GM18861 (cell line): Measurements from ENCODE around the gene MAP2.
A peak's percentile ranks its signal among the peaks of the same experiment; 100 is the strongest.

Source experiments
- ATAC-seq: cut with Tn5 transposase; IDR thresholded peaks from one replicate; pipeline ENCODE4 v1.9.1; 2021; ENCODE audit not compliant: unreplicated experiment

MAP2 gene

DNA sequence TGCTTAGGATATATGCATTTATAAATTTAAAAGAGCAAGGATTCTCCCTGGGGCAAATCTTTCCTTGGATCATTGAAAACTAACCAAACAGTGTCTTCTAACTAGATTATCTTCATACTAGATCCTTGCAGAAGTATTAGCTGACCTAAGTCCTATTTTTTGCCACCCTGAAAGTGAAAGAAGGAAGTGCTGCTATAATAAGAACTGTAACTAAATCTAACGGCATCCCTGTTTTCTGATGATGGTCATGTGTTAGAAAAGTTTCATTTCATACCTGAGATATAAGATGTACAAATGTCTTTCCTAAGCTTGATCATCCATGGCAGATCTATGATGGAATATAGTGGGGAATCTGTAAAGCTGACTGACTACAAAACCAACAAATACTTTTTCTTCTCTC is 102.7 kb downstream of the MAP2 start:
- peak; percentile 34 for ATAC-seq

DNA sequence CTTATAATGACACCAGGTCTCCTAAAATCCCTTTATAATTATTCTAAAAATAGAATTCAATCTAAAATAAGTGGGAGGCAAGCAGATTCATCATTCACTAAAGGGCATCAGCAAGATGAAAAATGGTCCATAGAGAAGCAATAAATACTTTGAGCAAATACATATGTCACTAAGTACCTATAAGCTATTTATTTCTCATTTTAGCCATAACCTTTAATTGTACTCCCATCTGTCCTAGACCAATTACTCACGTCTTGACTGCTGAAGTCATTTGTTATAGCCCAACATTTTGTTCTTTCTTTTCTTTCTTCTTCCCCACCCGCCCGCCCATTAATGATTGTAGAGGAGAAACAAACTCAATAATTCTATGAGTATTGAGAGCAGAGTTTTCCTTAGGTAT is 105.7 kb downstream of the MAP2 start:
- ATAC-seq = no peak

DNA sequence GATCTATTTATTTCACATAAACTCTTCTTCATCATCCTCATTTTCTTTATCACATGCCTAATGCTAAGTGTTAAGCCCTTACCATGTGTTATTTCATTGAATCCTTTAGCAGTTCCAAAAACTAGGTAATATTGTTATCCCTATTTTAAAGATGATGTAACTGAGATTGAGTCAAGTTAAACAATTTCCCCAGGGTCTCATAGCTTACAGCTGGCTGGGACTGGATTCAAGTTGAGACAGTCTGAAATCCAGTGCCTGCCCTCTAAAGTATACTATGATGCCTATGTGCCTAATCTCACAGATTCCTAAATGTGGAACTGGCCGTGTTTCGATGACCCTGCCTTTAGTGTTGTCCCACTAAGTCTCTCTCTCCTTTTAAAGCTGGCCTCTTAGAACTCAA is 108.5 kb downstream of the MAP2 start:
- ATAC-seq = no peak

DNA sequence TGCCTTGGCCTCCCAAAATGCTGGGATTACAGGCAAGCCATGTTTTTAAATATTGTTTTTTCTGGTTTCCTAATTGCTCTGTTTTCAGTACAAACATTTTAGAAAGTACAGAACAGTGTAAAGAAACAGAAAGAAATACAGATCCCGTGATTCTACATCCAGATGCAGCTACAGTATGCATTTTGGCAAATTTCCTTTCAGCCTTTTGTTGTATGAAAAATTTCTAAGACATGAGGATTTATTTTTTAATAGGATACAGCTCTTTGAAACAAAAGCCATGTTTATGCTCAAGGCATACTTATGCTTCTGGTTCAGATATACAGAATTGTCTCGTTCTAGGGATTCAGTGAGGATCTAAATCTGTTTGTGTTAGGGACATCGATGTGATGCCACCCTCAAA is 109.5 kb downstream of the MAP2 start:
- ATAC-seq = no peak

DNA sequence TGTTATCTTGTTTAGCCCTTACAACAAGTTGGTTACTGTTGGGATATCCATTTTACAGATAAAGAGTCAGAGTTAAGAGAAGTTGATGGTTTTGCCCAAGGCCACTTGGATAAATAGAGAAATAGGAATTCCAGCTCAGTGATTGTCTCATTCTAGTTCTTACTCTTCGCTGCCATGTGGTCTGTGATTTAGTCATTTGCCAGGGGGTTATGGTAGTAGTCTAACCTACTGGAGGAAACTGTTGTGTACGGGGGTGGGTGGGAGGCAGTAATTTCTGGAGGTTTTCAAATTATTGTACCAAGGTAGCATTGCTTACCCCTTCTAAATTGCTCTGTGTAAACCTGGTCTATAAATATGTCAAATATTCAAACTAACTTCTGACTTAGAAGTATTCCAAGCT is 110.4 kb downstream of the MAP2 start:
- no peak for ATAC-seq

DNA sequence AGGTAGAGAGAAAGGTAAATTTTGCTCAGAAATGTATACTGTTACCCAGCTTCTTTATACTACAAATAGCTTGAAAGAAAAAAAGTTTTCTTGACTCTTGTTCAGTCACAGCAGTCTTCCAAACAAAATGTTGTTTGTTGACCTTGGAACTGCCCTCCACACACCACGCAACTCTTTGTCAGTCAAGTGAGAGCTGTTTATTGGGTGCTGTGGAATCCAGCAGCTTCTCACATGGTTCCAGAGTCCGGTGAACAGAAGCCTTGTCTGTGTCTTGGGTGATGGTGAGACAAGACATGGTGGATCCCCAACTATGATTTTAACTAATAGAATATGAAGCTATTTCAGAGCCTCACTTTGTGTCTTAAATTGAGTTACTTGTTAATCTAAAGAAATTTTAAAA is 112.5 kb downstream of the MAP2 start:
- ATAC-seq = no peak

DNA sequence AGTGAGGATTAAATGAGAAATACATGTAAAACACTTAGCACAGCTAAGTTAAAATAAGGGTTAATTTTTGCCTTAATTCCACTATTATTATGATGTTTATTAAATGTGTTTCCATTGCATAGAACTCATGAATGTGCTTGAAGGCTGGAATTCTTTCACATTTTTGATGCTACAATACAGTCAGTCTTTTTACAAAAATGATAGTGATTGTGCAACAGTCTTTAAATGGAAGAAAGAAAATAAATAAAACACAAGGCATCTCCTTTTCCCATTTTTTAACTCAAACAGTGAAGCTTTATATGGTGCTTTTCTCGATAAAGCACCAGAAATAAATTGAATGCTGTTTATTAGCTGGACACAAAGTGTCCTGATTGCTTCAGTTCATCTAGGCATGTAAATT is 123.9 kb downstream of the MAP2 start:
- ATAC-seq = no peak

DNA sequence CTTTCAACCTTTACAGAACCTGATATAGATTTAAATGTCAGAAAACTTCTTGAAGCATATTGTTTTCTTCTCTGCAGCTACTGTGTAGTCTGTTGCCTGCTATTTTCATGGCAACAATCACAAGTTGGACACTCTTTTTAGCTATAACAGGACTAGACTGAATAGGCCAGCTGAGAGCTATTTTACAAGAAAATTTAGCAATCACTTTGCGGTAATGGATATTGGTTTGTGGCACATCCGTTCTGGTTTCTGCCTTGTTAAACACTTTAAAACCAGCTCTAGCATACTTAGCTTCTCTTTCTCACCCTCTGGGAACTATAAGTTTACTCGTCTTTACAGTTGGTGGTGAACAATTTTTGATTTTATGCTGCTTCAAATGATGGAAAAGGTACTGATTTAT is 125.7 kb downstream of the MAP2 start:
- no peak for ATAC-seq

DNA sequence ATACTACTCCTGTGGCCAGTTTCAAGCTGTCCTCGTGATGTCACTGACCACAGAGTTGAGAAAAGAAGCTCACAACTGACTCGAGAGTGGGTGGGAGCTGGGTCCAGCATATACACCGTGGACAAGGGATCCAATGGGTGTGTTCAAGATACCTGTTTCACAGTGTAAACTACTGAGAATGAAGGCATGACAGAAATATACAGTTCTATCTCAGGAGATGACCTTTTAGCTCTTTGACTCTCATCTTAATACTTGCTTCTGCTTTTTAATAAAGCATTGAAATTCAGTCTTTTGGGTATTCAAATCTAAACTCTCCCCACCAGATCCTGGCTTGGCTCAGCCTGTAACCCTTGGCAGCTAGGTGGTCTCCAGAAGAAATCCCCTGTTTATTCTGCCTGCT is 130.1 kb downstream of the MAP2 start:
- no peak for ATAC-seq

DNA sequence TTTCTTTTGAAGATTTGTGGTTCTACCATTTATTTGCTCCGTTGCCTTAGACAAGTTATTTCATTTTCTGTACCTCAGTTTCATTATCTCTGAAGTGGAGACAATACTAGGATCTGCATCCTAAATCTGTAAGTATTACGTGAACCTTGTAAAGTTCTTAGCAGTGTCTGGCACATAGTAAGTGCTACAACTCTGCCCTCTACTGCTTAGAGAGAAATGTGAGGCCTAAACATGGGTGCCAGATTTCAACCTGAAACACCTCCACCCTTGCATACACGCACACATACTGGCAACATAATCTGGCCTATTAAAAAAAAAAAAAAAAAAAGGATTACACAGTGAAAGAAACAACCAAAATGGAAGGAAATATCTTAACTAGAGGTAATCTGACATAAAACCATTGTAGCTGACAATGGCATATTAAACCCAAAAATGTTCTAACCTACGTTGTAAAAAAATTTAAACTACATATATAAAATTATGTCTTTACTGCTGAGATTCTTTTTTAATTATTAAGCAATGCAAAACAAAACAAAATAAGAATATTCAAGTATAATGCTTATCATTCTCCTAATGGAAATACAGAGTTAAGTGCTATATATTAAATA is 132.6 kb downstream of the MAP2 start:
- ATAC-seq = peak; percentile 72

DNA sequence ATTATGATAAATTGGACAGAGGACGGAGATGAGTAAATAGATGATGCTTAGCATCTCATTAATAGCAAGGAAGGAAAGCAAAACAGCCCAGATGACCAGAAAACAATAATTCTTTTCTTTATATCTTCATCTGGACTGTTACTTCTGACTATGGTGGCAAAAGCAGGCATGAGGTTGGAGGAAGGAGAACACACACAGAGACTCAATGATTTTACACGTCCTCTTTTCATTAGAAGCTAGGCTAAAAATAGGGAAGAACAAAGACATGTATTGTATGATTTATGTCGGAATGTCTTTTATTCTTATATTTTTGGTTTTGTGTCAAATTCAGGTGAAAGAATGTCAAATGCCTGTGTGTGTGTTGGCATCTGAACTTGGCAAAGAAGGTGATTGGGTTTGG is 137.1 kb downstream of the MAP2 start:
- ATAC-seq = no peak

DNA sequence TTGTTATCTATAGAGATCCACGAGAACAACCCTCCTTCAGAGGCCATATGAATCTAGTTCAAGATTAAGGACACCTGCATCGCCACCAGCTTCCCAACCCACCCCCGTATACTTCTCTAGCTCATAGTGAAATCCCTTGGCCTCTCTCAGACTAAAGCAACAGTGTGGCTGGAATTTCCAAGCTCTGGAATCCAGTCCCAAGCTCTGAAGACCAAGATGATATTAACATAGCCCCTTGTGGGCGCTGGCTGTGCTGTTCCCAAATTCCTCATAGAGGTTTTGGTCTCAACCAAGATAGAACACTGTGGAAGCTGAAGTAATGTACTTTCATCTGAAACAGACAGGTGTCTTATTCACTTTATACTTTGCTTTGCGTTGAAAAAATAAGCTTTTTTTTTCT is 139.6 kb downstream of the MAP2 start:
- ATAC-seq = no peak

DNA sequence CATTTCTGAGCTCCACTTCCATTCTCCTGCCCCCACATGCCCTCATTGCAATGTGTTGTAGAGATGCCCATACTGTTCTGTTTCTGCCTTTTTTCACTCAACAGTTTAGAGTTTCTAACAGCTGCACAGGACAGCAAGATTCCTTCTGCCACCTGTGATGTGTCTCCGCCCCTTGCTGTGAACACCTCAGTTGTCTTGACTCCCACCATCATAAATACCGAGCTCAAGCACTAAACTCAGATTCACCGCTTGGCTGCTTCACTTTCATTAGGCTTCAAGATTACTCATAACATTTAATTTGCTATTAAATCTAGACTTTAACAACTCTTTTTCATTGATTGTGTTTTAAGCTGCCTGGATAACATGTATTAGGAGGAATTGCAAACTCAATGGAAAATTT is 141.0 kb downstream of the MAP2 start:
- no peak for ATAC-seq

DNA sequence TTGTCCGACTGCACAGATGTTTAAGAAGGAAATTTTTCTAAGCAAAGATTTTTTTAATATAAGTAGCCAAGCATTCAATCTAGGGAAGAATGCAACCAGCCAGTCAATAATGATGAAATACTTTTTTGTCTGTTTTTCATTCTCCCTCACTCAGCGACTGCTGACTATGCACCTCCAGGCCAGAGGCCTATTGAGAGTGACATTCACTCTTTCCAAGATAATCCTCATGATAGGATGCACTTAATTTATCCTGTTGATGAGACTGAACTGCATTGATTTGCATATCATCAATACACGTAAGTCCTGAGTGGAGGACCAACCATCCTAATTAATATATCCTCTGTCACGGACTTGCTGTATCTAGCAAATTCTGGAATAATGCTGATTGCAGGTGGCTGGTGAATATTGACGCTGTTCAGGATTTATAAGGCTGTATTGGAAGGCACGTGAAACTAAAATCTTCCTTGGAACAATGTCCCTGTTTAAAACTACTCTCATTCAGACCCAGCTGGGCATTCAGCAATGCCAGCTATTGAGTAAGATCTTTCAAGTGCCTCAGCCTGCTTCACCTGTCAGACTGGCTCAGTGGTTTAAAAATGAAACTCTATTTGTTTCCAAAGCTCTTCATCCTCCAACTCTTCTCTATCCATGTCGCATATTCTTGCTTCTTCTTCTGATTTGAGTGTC is 142.2 kb downstream of the MAP2 start:
- no peak for ATAC-seq

DNA sequence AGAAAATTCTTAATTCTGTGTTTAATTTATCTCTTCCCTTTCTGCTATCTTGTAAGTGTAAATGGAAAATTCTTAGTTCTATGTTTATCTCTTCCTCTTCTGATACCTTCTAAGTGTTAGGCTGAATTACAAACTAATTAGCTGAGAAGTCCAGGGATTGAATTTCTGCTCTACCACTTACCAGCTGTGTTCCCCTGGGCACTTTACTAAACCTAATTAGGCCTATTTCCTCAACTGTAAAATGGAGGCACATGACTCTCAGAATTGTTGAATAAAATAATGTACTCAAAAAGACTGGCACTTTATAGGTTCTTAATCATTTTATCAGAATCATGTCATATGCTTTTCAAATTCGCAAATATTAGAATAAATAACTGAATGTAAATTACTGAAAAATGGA is 146.3 kb downstream of the MAP2 start:
- no peak for ATAC-seq

DNA sequence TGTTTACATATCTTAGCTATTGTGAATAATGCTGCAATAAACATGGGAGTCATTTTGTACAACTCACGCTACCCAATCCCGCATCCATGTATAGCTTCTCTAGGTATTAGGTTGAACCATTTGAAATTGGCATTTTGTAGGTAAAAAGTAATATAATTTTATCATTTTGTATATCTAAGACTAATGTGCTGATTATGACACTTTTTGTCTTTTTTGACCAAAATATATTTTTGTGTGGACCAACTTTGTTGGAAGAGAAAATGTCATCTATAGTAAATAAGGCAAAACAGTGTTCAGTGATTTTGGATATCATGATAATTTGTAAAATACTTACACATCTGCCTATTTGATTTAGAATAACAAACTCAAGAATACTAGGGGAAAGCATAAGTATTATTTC is 150.7 kb downstream of the MAP2 start:
- ATAC-seq = no peak

DNA sequence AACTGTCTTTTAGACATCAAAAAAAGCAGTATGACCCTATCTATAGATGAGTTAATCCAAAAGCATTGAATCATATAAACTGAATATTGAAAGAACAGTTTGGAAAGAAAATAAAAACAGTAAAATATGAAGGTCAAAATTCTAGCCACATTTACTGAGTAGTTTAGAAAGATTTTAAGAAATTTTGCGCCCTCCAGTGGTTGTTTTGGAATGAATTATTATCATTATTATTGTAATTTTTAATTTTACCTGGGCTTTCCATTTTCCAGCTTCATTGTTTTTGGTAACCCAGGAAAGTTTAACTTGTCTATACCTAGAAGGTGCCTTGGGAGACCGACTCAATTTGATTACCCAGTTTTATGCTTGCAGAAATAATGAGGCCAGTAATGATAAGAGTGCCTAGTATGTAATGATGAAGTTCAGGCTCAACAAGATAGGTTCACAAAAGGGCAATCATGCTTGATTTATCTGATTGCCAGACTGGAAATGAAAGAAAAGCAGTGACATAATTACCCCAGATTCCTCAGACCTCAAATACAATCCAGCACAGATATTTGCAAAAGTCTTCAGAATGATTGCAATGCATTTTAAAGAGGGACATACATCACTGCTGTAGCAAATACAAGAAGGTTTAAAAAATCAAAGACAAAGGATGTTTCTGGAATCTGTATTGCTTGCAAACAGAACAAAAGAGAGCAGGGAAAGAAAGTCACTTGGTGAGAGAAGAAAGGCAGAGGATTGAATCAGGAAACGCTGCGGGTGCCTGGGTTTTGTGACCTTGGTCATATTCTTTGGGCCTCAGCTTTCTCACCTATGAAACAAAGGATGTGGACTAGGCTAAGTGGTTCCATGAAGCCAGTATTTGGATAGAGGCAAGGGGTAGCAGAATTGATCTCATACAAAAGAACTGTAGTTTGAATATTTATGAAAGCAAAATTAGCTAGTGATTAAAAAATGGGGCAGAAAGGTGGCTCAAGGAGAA is 153.8 kb downstream of the MAP2 start:
- ATAC-seq = no peak

DNA sequence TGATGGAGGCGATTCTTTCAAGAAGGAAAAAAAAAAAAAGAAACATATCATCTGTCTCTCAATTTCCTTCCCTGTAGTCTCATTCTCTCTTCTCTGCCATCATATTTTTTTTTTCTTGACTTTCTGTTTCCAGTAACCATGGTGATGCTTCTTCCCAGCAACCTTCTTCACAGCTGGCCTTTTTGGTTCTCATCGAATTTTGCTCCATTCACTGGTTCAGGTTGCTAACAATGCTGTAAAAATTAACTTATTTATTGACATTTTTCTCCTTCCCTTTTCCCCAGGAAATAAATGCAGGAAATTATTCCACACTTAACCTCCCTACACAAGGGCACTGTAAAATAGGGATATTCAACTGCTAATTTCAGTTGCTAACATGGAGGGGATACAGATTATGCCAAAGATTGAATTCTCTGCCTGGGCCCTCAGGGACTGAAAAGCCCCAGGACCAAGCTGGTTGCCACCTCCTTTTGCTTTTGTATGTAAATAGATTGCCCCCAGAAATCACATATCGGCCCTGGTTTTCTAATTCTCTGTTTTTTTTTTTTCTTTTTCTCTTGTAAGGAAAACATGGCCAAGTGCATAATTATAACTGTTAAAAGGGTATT is 154.7 kb downstream of the MAP2 start:
- ATAC-seq = no peak

DNA sequence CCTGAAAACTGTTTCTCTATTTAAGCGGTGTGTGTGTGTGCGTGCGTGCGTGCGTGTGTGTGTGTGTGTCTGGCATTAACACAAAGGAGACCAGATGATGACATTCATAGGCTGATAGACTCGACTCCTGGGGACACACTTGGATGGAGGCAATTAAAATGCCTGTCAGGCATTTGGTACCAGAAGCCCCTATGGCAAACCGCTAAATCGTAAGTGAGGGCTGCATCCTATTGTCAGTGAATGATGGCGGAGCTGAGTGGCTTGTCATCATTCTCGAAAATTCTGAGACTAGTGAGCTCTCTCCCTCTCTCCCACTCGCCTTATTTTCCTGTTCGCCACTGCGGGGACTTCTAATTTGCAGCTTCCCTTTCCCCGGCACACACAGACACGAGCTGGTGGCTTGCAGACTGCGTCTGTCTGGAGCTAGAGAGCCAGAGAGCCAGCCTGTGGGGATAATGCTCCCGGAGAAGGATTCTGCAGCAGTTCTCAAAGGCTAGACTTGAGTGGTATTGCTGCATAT is 155.4 kb downstream of the MAP2 start:
- ATAC-seq = no peak

DNA sequence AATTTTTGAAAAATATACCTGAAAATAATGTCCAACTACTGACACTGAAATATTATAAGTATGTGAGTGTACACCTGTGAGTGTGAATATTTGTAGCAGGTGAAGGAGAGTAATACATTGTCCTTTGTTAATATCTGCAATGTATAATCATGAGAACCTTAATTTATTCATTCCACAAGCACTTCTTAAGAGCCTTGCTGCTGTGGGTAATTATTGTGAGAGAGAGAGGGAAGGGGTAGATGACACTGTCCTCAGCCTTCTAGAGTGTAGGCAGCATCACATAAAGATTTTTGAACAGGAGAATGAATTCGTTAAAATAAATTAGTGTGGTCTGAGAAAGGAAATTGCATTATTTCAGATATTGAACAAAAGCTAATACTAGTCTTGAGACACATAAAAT is 157.2 kb downstream of the MAP2 start:
- no peak for ATAC-seq

DNA sequence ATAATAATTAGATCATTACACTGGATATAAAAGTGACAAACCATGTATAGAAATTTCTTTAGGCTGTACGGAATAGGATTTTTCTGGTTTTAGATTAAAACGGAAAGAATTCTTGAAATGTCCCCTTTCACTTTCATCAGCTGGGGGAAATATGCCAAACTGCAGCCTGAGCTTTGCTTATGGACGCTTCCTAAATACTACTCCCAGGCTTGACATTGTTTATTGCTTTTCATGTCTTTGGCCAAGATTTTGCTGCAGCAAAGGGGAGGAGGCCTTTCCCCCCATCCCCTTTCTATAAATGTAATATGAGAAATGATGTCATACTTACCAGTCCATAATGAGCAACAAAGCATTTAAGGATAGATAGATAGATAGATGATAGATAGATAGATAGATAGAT is 158.4 kb downstream of the MAP2 start:
- no peak for ATAC-seq
